ENCODE data around the gene OTOP2. TPM values are rescaled to one million over a fixed set of nuclear protein-coding genes. Genes with fewer than 3 reads are reported as not detected.

The OTOP2 gene
- total RNA-seq, 6 donors from 2014 or later = not detected

DNA sequence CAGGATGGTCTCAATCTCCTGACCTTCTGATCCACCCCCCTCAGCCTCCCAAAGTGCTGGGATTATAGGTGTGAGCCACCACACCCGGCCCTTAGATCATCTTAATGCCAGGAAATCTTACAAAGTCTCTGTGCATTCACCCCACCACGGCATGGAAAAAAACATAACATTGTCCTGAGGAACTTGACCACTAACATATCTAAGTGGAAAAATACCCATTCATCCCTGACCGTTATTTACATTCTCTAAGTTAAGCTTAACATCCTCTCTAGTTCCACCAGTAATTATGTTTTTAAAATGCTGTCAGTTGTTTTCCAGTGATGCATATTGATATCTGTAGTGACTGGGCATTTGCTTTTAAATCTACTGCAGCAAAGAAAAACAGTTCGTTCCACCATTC, 51.9 kb downstream of the OTOP2 start:
- no peak overlapping the region for H3K27ac ChIP-seq
- H3K27me3 ChIP-seq = peaks cover 0 to 10% (median 7%) of the 10 kb centered on the region in 4 donors
- ATAC-seq (ENCODE audit: low FRiP score in 2 of 2) = no peak

DNA sequence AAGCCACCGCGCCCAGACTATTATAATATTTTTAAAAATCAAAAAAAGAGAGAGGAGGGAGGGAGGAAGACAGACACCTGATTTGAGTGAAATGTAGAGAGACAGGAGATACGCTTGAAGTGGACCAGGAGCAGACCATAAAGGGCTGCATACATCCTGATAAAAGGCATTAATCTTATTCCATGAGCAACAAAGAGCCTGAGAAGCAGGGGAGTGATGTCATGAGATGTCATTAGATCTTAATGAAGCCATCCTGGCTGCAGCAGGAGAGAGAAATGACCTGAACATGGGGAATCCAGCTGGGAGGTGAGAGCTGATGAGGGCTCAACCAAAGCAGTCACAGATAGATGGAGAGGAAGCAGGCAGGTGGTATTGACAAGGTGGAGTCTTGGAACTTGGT, 53.7 kb downstream of the OTOP2 start:
- peaks cover 10 to 20% (median 19%) of the 10 kb centered on the region in 4 donors for H3K4me1 ChIP-seq
- no peak overlapping the region for H3K4me3 ChIP-seq
- ATAC-seq (ENCODE audit: low FRiP score in 2 of 2) (no peak), DNase-seq (no peak)
- 95 to 96% methylated on average over 3 of the region's 3 CpGs for WGBS, 2 donors
- TF ChIP-seq, protein P1, sequence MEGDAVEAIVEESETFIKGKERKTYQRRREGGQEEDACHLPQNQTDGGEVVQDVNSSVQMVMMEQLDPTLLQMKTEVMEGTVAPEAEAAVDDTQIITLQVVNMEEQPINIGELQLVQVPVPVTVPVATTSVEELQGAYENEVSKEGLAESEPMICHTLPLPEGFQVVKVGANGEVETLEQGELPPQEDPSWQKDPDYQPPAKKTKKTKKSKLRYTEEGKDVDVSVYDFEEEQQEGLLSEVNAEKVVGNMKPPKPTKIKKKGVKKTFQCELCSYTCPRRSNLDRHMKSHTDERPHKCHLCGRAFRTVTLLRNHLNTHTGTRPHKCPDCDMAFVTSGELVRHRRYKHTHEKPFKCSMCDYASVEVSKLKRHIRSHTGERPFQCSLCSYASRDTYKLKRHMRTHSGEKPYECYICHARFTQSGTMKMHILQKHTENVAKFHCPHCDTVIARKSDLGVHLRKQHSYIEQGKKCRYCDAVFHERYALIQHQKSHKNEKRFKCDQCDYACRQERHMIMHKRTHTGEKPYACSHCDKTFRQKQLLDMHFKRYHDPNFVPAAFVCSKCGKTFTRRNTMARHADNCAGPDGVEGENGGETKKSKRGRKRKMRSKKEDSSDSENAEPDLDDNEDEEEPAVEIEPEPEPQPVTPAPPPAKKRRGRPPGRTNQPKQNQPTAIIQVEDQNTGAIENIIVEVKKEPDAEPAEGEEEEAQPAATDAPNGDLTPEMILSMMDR (IDR thresholded peaks at IDR 0.05) = no peak
- TF ChIP-seq EP300 (IDR thresholded peaks at IDR 0.05) (no peak), POLR2A (IDR thresholded peaks at IDR 0.05) (no peak), POLR2AphosphoS5 (IDR thresholded peaks at IDR 0.05) (no peak)
- no peak overlapping the region for H3K27ac ChIP-seq
- peaks cover 0 to 4% (median 2%) of the 10 kb centered on the region in 4 donors for H3K27me3 ChIP-seq
- H3K9me3 ChIP-seq = no peaks in the 10 kb centered on the region
- no peaks in the 10 kb centered on the region for H3K36me3 ChIP-seq

More for the DNA sequence above, 51.9 kb downstream of the OTOP2 start:
- H3K36me3 ChIP-seq = no peaks in the 10 kb centered on the region
- TF ChIP-seq POLR2AphosphoS5 (IDR thresholded peaks at IDR 0.05) (no peak), EP300 (IDR thresholded peaks at IDR 0.05) (no peak), POLR2A (IDR thresholded peaks at IDR 0.05) (no peak)
- TF ChIP-seq, protein P1 (IDR thresholded peaks at IDR 0.05) = no peak
- peaks cover 14 to 23% (median 19%) of the 10 kb centered on the region in 4 donors for H3K4me1 ChIP-seq
- 85 to 87% methylated on average over 4 of the region's 4 CpGs for WGBS, 2 donors
- no peaks in the 10 kb centered on the region for H3K9me3 ChIP-seq
- no peak overlapping the region for H3K4me3 ChIP-seq
- DNase-seq = no peak

DNA sequence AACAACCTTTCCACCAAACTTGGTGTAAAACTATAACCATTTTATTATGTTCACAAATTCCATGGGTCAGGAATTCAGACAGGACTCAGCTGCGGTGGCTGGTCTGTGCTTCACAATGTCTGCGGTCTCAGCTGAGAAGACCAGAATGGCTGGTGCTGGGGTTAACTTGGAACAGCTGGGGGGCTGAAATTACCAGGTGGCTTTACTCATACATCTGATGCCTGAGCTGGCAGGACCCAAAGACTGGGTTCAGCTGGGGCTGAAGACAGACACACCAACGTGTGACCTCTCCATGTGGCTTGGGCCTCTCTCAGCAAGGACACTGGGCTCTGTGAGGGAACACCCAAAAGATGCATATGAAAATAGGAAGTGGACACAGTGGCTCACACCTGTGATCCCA, 54.2 kb downstream of the OTOP2 start:
- no peak for ATAC-seq (ENCODE audit: low FRiP score in 2 of 2)
- peaks cover 7 to 20% (median 16%) of the 10 kb centered on the region in 4 donors for H3K4me1 ChIP-seq
- peaks cover 0 to 4% (median 2%) of the 10 kb centered on the region in 4 donors for H3K27me3 ChIP-seq
- WGBS, 2 donors = 87 to 100% methylated on average over 1 to 3 of the region's 3 CpGs
- no peaks in the 10 kb centered on the region for H3K36me3 ChIP-seq
- no peak for DNase-seq
- no peaks in the 10 kb centered on the region for H3K9me3 ChIP-seq
- TF ChIP-seq POLR2A (IDR thresholded peaks at IDR 0.05) (no peak), POLR2AphosphoS5 (IDR thresholded peaks at IDR 0.05) (no peak), EP300 (IDR thresholded peaks at IDR 0.05) (no peak)
- TF ChIP-seq, protein P1 (IDR thresholded peaks at IDR 0.05) = no peak
- H3K4me3 ChIP-seq = no peak overlapping the region
- no peak overlapping the region for H3K27ac ChIP-seq

DNA sequence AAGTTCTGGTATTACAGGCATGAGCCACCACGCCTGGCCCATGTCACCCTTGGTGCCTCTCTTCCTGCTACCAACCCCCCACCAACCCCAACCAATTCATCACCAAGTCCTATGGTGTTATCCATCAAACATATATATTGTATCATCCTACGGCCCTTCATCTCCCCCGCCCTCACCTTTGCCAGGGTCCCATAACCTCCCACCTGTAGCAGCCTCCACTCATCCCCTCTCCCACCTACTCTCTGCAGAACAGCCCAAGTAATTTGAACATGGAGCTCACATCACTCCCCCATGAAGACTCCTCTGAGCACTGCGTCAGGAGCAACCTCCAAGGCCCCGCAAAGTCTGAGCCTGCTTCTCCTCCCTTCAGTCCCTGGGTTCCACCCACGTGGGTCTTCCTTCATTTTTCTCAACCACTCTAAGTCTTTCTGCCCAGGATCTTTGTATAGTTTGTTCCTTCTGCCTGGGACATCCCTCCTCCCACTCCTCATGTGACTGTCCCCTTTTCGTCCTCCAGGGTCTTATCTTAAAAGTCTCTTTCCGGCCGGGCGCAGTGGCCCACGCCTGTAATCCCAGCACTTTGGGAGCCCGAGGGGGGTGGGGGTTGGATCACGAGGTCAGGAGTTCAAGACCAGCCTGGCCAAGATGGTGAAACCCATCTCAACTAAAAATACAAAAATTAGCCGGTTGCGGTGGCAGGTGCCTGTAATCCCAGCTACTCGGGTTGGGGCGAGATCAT, 55.5 kb downstream of the OTOP2 start:
- TF ChIP-seq POLR2AphosphoS5 (IDR thresholded peaks at IDR 0.05) (no peak), POLR2A (IDR thresholded peaks at IDR 0.05) (no peak), EP300 (IDR thresholded peaks at IDR 0.05) (no peak)
- TF ChIP-seq, protein P1 (IDR thresholded peaks at IDR 0.05) = no peak
- Histone ChIP-seq H3K36me3 (no peaks in the 10 kb centered on the region), H3K9me3 (no peaks in the 10 kb centered on the region), H3K4me3 (no peak overlapping the region), H3K4me1 (peaks cover 7 to 20% (median 16%) of the 10 kb centered on the region in 4 donors), H3K27me3 (peaks cover 0 to 4% (median 2%) of the 10 kb centered on the region in 4 donors), H3K27ac (no peak overlapping the region)
- DNase-seq (no peak), ATAC-seq (ENCODE audit: low FRiP score in 2 of 2) (no peak)
- WGBS, 2 donors = 79 to 84% methylated on average over 17 of the region's 17 CpGs
